Anterior cingulate cortex (tissue), 58 donors: Measurements from ENCODE around the gene PTPRN.
"Not testable (repeated sequence)": the region's sequence is repeated elsewhere in the genome, so short reads cannot be mapped to it uniquely, and the experiment has no call there.

ENCODE experiments used
- DNase-seq, 58 donors: peaks; one replicate each; lab custom pipeline; 2025; lab: John Stamatoyannopoulos, UW

PTPRN gene

DNA sequence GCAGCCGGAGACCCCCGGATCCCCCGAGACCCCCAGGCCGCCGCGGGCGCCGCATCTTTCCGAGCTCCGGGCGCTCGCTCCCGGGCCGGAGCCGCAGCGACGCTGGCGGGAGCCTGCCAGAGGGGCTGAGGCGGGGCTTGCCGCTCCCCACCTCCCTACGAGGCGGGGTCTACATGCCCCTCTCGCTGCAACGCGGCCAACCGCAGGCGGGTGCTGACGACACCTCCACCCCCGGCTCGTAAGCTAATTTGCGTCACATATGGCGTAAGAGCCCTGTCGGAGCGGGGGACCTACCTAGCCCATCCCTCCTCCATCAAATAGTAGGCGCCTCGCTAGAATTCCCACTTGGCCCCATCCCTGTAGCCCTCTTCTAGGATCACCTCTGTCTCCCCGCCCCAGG lies at the start of gene PTPRN:
Gene PTPRN (minus strand): TSS at position 124 of the 400 bp plus-strand sequence. CDS start 69 bp downstream, at position 55.
- peak in 38 of 58 donors; percentile 15 to 88 (median 65) for DNase-seq

DNA sequence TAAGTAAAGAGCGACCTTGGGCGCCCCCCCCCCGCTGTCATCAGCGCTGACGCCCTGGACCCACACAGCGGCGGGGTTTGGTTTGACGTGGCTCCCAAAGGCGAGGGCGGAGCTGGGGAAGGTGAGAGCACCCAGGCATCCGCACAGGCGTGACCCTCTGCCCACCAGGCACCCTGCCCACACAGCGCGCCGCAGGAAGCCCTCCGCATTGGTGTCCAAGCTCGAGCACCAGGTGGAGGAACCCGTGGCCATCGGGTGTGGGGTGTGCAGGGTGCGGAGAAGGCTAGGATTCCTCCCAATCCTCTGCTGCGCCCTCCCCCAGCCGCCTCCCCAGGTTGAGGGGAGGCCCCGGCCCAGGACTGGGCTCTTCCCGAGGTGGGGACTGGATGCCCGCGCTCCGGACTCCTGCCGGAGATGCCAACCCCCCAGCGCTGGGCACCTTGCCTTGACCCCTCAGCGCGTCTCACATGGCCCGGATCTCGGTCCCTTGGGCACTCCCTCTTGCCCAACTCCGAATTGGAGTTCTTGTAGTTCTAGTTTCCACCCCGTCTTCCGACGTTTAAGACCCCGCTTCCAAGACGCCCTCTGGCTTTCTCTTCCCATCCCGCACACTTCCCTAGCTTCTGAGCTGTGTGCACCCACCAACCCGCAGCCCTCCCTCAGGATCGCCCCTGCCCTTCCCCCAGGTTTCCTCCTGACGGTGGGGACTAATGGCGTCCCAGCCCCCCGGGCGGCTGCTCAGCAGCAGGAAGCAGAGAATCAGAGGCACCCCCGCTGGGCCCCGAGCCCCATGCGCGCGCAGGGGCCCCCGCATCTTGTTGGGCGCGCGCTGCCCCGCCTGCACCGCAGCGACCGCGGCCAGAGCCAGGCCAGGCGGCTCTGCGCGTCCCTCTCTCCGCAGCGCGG lies 49.2 kb upstream of the PTPRN start:
- peak in 1 of 58 donors; percentile 3 for DNase-seq

DNA sequence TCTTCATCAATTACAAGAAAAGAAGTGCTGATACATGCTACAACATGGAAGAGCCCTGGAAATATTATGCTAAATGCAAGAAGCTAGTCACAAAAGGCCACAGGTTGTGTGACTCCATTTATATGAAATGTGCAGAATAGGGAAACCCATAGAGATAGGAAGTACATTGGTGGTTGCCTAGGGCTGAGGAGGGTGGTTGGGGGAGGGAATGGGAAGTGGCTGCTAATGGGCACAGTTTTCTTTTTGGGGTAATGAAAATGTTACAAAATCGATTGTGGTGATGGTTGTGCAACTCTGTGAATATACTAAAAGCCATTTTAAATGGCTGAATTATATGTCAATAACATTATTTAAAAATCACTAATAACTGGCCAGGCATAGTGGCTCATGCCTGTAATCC lies 47.6 kb upstream of the PTPRN start:
- DNase-seq, result no peak

DNA sequence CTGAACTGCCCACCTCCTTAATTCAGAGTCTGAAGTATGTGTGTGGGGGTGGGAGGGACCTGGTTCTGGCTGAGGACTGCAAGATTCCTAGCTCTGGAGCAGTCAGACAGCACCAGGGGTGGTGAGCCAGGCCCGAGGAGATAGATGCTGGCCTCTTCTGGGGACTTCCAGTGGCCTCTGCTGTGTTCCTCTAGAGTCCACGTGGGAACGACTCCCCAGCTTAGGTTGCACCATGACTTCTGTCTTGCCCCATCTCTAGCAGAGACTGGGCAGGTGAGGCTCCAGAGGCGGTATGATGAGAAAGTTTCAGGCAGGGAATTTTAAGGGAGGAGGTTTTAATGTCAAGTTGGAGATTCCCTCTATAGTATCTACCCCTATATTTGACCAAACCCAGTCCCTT lies 45.4 kb upstream of the PTPRN start:
- no peak for DNase-seq

DNA sequence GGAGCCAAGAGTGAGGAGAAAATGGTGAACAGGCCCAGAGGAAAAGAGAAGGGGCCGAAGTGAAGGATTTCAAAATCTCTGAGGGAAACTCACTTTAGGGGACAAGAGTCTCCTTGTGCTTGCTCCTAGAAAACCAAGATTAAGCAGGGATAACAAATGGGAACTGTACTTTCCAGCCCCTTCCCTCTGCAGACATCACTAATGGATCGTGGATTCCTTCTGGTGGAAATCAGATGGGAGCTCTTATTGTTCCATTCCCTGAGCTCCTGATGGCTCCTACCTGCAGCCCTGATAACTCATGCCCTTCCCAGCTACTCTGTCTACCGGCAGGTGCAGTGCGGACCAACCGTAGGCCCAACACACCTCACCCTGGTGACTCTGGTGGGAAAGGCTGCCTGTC lies 43.9 kb upstream of the PTPRN start:
- DNase-seq, result no peak

DNA sequence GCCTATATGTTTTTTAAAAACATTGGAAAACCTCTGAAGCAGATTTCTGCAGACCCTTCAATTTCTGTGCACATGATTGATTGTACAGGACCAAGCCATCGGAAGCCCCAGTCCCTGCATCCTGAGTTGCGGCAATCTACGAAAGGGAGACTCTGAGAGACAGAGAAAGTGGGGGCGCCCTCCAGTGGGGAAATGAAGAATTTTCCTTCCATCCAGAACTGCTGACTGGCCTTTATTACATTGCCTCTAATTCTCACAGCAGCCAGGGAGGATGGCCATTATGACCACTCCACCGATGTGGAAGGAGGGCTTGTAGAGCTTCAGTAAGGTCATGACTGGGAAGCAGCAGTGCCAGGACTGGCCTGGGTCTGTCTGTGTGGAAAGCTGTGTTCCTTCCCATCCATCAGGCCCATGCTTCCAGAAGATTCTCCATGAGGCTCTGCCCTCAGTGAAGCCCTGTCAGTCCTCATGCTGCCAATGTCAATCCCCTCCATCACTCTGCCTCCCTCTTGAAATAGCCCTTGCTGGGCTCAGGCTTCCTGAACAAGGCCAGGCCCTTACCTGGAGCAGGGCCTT lies 43.3 kb upstream of the PTPRN start:
- DNase-seq, result peak in 51 of 58 donors; percentile 7 to 82 (median 28)

DNA sequence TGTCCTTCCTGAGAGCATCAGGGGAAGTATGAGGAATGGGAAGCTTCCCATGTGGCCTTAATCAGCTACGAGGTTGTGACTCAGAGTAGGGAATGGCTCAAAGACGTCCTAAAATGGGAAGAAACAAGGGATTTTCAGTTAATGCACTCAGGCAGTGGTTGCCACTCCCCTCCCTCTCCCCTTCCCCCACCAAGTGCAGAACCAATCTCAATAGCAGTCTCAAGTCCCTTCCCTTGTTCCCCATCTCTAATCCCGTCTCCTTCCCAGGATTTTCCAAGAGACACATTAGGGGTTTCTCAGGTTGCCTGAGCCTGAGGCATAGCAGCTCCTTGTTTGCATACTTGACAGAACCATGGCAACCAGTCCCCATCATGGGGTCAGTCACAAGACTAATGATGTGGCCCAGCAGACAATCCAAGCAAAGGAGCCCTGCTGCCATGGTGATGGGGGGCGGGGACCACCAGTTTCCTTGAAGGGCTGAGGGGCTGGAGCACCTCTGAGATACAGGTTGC lies 41.6 kb upstream of the PTPRN start:
- DNase-seq, result no peak

DNA sequence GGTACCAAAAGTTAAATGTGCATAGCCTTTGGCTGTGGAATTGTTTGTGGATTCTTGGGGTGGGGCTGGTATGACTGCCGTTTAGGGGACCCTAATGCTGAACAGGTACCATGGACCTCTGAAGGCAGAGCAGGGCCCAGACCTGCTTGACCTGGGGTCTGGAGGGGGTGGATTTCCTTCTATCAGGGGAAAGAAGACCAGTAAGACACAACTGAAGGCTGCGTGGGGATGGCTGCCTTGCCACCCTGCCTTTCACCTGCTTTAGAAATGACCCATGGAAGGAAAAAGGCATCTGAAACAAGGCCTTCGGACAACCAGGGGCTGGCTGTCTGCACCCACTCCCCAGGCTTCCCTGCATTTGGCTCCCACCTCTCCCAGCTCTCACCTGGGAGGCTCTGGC lies 41.0 kb upstream of the PTPRN start:
- no peak for DNase-seq

DNA sequence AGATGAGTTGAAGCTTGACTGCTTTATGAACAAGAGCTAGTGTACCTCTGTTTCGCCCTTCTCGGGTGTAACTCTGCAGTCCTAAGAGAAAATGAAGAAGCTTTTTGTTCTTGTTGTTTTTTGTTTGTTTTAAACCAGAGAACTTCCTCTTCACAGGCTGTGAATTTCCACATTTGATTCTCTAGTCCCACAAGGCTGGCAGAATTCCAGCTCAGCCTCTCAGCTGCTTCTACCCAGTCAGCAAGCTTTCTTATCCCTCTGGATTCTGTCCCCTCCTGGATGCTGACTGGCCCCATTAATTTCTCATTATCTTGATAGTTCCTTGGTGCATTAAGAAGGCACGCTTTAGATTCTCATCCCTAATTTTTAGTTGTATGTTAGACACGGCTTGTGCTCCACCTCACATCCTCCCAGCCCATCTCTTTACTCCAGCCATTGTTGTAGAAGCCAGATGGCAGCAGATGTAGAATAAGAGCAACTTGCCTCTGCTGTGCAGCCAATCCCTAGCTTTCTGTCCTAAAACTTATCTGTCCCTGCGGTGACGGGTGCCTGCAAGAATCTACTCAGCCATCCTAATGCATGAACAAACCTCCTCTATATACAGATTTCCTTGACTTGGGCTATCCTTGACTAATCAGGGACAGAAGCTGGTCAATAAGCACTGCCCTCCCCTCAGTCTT lies 35.7 kb upstream of the PTPRN start:
- DNase-seq, result peak in 42 of 58 donors; percentile 6 to 66 (median 22)

DNA sequence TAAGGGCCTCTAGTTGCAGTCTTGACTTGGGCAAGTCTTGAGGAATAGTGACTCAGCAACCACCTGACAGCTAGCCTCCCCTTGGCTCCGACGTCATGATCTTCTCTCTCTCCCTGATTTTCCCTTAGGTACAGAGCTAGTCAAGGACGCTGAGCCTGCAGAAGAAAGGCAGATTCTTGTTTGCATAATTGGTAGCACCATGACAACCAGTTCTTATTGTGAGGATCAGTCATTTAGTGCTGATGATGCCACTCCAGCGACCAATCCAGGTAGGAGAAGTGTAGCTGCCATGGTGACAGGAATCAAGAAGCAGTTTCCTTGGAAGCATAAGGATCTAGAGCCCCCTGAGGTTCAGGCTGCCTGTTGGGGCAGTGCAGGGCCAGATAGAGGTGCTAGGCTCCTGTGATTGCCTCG lies 26.2 kb upstream of the PTPRN start:
- DNase-seq, result peak in 1 of 58 donors; percentile 21

DNA sequence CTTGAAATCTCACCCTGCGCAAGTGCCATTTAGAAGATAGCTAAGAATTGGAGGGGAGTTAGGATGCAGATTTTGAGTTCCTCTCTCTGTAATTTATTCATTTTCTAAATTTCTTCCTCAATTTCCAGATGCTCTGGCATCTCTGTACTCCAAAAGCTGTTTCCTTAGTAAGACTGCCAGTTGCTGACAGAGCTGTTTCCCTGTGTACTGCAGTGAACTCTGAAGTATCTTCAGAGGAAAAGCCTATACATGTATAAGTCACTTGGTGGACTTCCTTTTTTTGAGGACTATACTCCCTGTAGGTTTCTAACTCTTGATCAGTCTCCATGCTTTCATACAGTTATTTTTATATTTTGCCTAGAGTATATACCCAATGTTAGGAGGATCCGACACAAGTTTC lies 24.9 kb upstream of the PTPRN start:
- DNase-seq, result no peak

DNA sequence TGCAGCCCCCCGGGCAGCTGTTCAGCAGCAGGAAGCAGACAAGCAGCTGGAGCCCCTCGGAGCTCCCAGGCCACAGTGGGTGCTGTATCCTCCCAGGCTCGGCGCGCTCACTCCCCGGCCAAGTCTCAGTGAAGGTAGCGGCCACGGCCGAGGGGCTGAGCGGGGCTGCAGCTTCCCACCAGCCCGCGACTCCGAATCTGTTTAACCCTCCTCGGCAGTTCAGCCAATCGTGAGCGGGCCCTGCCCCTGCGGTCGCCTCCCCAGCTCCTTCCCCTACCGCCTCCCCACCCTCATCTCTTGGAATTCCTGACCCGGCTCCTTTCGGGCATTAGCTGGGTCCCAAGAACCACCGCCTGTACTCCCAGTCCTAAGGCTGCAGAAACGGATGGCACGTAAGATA lies 23.3 kb upstream of the PTPRN start, which contains the start of gene RESP18:
Gene RESP18 (minus strand): TSS at position 203 of the 400 bp plus-strand sequence.
- no peak for DNase-seq

DNA sequence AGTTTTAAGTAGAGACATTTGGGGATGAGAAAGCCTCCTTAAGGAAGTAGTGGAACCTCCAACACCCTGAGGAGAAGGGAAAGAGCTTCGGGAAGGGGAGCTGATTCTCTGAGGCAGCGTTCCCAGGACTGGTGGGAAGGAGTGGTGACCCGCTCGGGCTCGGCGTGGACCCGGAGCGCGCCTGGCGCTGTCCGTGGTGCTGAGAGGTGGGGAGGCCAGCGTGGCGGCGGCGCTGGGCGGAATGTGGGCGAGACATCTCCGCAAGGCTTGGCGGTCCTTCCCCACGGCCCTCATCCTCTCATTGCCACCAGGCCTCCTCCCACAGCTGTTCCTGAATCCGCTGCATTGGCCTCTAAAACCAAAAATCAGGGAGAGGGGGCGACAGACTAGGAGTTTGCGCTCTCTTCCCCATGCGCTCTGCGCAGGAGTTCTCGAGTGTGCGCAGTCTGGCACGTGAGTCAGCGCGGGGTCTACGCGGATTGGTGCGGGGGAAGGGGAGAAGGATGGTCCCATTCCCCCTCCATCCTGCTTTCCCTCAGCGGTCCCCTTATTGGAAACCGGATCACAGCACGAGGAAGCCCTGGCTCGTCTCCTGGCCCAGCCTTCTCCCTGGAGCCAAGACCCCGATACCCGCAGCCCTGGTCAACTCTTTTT lies 22.5 kb upstream of the PTPRN start:
- peak in 13 of 58 donors; percentile 2 to 39 (median 11) for DNase-seq

DNA sequence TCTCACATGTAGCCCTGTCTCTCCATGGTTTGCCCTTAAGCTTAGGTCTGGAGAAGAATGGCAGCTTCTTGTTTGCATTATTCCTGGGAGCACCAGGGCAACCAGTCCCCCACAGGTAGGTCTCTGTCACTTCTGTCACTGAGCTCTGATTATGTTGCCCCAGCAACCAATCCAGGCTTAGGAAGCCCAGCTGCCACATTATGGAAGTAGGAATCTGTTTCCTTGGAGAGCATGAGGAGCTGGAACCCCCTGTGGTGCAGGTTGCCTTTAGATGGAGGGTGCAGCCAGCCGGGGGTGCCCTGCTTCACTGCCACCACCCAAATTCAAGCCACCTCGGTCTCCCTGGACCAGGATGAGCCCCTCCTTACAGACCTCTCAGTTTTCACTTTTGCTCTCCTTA lies 18.5 kb upstream of the PTPRN start:
- DNase-seq, result no peak

DNA sequence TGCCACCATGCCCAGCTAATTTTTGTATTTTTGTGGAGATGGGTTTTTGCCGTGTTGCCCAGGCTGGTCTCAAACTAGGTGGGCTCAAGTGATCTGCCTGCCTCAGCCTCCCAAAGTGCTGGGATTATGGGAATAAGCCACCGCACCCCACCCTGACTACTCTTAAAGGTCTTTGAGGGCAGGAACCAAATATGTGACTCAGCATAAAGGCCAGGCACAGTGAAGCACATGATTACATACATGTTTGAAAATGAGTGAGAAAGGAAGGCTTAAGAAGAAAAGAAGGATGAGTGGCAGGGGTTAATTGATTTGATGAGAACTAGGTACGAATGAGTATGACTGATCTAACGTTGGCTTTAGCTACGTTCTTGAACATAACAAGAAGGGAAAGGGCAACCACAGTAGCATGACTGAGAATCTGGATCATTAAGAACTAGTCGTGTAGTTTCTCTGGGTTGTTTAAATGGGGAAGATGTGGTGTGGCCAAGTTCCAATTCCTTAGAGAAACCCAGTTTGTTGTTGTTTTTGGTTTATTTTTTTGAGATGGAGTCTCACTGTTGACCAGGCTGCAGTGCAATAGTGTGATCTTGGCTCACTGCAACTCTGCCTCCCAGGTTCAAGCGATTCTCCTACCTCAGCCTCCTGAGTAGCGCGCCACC lies 16.6 kb upstream of the PTPRN start:
- DNase-seq, result no peak

DNA sequence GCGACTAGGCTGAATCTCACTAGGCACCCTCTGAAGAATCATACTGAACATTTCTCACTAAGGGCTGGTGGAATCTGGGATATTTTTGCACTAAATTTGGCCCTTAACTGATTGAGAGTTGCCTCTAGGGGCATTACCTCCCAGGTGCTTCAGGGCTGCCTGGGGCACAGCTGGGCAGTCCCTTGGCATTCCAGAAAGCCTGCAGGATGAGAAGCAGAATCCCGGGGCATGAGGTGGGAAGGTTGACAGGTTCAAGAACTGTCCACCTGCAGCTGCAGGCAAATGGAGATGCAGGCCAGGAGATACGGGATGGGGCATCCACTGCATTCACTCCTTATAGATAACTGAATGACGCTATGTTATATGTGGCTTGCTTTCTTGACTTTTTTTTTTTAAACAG lies 15.9 kb upstream of the PTPRN start:
- DNase-seq, result no peak

DNA sequence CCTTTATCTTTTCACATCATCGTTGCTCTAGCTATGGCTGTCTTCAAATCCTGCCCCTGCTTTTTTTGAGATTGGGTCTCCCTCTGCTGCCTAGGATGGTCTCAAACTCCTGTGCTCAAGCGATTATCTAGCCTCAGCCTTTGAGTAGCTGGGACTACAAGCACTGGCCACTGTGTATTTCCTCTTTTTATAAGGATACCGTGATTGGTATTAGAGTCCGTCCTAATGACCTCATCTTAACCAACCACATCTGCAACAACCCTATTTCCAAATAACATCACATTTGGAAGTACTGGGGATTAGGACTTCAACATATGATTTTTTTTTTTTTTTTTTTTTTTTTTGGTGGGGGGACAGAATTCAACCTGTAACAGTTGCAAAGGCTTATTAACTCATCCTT lies 14.2 kb upstream of the PTPRN start:
- DNase-seq, result no peak

DNA sequence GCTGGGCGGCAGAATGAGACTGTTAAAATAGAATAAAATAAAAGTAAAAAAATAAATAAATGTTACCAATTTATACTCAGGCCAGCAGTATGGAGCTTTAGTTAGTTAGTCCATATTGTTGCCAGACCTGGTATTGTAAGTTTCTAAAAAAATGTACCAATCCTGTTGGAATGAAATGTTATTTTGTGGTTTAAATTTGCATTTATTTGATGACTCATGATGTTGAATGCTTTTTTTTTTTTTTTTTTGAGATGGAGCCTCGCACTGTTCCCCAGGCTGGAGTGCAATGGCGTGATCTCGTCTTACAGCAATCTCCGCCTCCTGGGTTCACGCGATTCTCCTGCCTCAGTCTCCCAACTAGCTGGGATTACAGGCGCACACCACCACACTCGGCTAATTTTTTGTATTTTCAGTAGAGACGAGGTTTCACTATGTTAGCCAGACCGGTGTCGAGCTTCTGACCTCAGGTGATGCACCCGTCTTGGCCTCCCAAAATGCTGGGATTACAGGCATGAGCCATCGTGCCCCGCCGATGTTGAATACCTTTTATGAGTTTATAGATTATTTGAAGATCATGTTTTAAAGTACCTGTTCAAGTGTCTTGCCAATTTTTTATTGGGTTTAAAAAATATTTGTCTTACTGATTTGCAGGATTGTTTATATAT lies 5.7 kb upstream of the PTPRN start:
- DNase-seq, result no peak

DNA sequence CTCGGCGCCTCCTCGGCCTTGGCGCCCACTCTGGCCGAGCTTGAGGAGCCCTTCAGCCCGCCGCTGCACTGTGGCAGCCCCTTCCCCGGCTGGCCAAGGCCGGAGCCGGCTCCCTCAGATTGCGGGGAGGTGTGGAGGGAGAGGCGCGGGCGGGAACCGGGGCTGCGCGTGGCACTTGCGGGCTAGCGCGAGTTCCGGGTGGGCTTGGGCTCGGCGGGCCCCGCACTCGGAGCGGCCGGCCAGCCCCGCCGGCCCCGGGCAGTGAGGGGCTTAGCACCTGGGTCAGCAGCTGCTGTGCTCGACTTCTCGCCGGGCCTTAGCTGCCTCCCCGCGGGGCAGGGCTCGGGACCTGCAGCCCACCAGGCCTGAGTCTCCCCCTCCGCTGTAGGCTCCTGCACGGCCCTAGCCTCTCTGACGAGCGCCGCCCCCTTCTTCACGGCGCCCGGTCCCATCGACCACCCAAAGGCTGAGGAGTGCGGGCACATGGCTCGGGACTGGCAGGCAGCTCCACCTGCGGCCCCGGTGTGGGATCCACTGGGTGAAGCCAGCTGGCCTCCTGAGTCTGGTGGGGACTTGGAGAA lies 3.6 kb upstream of the PTPRN start:
- DNase-seq, result not testable (repeated sequence)
